BJ (cell line): ENCODE data around the gene KRTAP8-1. TPM values are rescaled to one million over a fixed set of nuclear protein-coding genes. Genes with fewer than 3 reads are reported as not detected.
A peak's percentile ranks its signal among the peaks of the same experiment; 100 is the strongest.

ENCODE experiments used
- CTCF ChIA-PET: fragments of 350-600 bp; formaldehyde crosslinking; extraction: SDS; loops from one replicate; lab custom pipeline; 2021; ENCODE audit warnings: antibody characterized with exemption, inconsistent platforms; lab: Yijun Ruan, JAX
- POLR2A ChIA-PET: fragments of 300-600 bp; sonication (Branson Sonifier 250); formaldehyde crosslinking; extraction: SDS; loops from one replicate; lab custom pipeline; 2021; ENCODE audit warnings: antibody characterized with exemption; lab: Charles Lee
- DNase-seq: peaks from one replicate; pipeline ENCODE4 v3.0.0-alpha.2; 2011; ENCODE audit warnings: low read depth
- H3K27me3 ChIP-seq: 2 replicates; pipeline ENCODE4 v1.6.0; 2011; ENCODE audit warnings: low read length; ENCODE audit not compliant: control insufficient read depth, insufficient read depth
- H3K36me3 ChIP-seq: 2 replicates; pipeline ENCODE4 v1.5.1; 2011; ENCODE audit warnings: low read length; ENCODE audit not compliant: control insufficient read depth, insufficient read depth
- H3K4me3 ChIP-seq: 2 replicates; pipeline ENCODE4 v1.5.1; 2011; ENCODE audit warnings: low read depth, mild to moderate bottlenecking, control low read depth, low read length
- CTCF ChIP-seq: IDR thresholded peaks from 2 replicates; pipeline ENCODE4 v1.5.1; 2011; ENCODE audit warnings: low read depth, mild to moderate bottlenecking, control low read depth, inconsistent platforms, low read length, moderate library complexity; ENCODE audit not compliant: insufficient read depth
- polyA plus RNA-seq: library from polyadenylated mRNA; depleted of rRNA; stranded (reverse); fragments of >200 nt; gene quantifications from 2 replicates; pipeline ENCODE4 v1.2.3, GENCODE V29; 2011

The KRTAP8-1 gene
- polyA plus RNA-seq, 1 experiment: not detected

DNA sequence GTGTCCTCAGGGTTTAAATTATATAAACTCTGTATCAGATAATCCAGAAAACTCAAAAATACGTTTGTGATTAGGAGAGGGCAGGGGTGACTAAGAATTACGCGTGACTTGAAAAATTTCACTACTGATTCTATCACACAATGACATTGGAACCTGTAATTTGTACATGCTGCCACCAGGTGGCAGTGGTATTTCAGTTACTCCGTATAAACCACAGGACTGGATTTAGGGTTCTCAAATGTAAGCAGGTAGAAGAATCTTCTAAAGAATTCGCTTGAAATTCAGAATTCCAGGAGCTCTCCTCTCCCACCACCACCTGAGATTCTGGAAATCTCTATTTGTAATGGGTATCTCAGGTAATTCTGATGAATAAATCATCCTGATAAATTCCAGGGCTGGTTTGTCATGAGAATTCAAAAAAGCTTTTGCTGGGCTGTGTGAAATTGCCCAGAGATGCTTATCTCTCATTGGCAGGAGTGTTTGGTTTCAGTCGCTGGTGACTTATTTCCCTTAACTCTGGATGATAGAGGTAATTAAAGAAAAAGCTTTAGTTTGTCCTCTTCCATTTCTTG lies 18.2 kb upstream of the KRTAP8-1 start:
- Histone ChIP-seq H3K36me3 (no peaks in the 10 kb centered on the region), H3K27me3 (no peaks in the 10 kb centered on the region), H3K4me3 (no peak overlapping the region)
- TF ChIP-seq CTCF: 0 out of 2 replicates have a peak, but pooled peaks have one; percentile 6
- ChIA-PET POLR2A (no interaction called here), CTCF (no interaction called here)
- no peak for DNase-seq

DNA sequence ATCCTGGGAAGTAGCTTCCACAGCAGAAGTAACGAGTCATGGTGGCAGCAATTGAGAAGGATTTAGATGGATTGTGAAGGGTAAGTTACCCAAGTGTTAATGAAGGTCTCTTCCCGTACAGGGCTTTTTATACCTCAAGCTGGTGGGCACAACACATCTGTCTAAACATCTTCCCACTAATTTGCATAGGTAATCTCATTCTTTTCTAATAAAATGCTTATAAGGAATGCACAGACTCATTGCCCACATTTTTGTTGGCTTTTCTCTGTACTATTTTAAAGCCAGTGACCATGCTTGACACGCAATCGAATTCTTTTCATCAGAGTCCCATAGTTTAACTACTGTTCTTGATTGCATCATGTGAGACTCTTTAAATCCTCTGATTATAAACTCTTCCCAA lies 16.6 kb upstream of the KRTAP8-1 start, which contains the start of gene KRTAP7-1:
TSS of gene KRTAP7-1 (minus strand) at position 101 of the 400 bp plus-strand sequence. CDS start at position 40, 61 bp downstream.
- H3K4me3 ChIP-seq: no peak within 1 kb of the TSS
- ChIA-PET CTCF (no interaction called here), POLR2A (no interaction called here)
- no peaks in the 10 kb centered on the region for H3K36me3 ChIP-seq
- no peak for TF ChIP-seq CTCF
- H3K27me3 ChIP-seq: no peaks in the 10 kb centered on the region
- no peak for DNase-seq

DNA sequence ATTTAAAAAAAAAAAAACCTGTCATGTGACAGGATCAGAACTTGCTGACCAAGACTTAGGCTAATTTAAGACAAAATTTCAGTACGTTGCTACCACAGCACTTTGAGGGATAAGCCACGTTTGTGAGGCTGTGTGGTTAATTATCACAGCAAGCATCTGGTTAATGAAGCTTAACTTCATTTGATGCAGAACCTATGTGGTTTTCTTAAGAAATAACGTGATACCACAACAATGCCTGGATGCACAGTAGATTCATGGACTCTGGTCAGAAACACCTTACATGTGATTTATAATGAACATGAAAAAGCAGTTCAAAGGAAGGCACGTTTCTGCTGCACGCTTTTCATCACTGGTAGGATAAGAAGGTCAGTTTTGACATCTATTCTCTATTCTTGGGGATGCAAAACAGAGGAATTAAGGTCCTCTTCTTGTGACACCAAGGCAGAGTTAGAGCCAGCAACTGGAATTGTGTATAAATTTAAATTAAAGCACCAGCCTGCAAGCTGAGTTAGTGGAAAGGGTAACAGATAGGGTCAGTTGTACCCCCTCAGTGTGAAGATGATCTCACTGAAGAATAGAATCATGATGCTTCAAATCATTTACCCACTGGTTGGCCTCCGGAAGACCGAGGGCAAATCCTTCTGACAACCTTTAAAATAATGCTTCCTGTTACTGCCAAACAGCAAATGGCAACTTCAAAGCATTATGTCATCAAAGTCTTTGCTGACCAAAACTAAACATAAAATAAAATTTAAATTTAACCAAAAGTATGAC lies 6.0 kb upstream of the KRTAP8-1 start:
- POLR2A ChIA-PET: no interaction called here
- CTCF ChIA-PET: no interaction called here
- no peak overlapping the region for H3K4me3 ChIP-seq

GRCh38 chr21:30800605-30801004 lies 12.5 kb downstream of the KRTAP8-1 start:
- TF ChIP-seq CTCF: no peak
- no peak for DNase-seq
- ChIA-PET CTCF (no interaction called here), POLR2A (no interaction called here)
- Histone ChIP-seq H3K36me3 (no peaks in the 10 kb centered on the region), H3K27me3 (no peaks in the 10 kb centered on the region), H3K4me3 (no peak overlapping the region)

More for the DNA sequence above, 6.0 kb upstream of the KRTAP8-1 start:
- no peak for TF ChIP-seq CTCF
- Histone ChIP-seq H3K36me3 (no peaks in the 10 kb centered on the region), H3K27me3 (no peaks in the 10 kb centered on the region)
- no peak for DNase-seq

- POLR2A ChIA-PET: no interaction called here
- CTCF ChIA-PET: interaction anchor here (1.2 kb wide), 1 partner anchor 26 kb away, joined by 3 read pairs; no protein-coding TSS in a partner anchor
Measured at GRCh38 chr21:30793581-30794314, 19.3 kb downstream of the KRTAP8-1 start.

More at GRCh38 chr21:30793581-30794314, 19.3 kb downstream of the KRTAP8-1 start:
- no peak for TF ChIP-seq CTCF
- no peaks in the 10 kb centered on the region for H3K27me3 ChIP-seq
- no peak for DNase-seq
- H3K36me3 ChIP-seq: no peaks in the 10 kb centered on the region
- H3K4me3 ChIP-seq: no peak overlapping the region
